HL-60/S4 treated with retinoic acid at 250 ng/mL for 4 days and 3 days (cell line): ENCODE measurements around the gene SUFU.

ENCODE experiments used
- in situ Hi-C: fragments of 300-500 bp; cut with MboI; formaldehyde crosslinking; loops from 2 replicates; pipeline ENCODE4 v1.7.0; 2022; ENCODE audit warnings: low sequenced_read_pairs

SUFU gene

GRCh38 chr10:102588875-102589274, 85.1 kb downstream of the SUFU start:
- in situ Hi-C loops = loop anchor here (25.0 kb wide), 1 partner anchor 352 kb away; the partner anchor contains the start of genes ELOVL3, GBF1 and PITX3

GRCh38 chr10:102593074-102593803, 89.5 kb downstream of the SUFU start:
- in situ Hi-C loops = loop anchor here (25.0 kb wide), 1 partner anchor 356 kb away; the partner anchor contains the start of genes ELOVL3, GBF1 and PITX3

GRCh38 chr10:102593804-102594079, 90.0 kb downstream of the SUFU start:
- in situ Hi-C loops = loop anchor here (25.0 kb wide), 1 partner anchor 356 kb away; the partner anchor contains the start of genes ELOVL3, GBF1 and PITX3

GRCh38 chr10:102595293-102595692, 91.5 kb downstream of the SUFU start:
- in situ Hi-C loops = loop anchor here (25.0 kb wide), 1 partner anchor 358 kb away; the partner anchor contains the start of genes ELOVL3, GBF1 and PITX3

- in situ Hi-C loops = loop anchor here (25.0 kb wide), 1 partner anchor 359 kb away; the partner anchor contains the start of genes ELOVL3, GBF1 and PITX3
These were observed 92.1 kb downstream of the SUFU start for GRCh38 chr10:102595897-102596296.

- in situ Hi-C loops = loop anchor here (25.0 kb wide), 1 partner anchor 359 kb away; the partner anchor contains the start of genes ELOVL3, GBF1 and PITX3
These were observed 92.8 kb downstream of the SUFU start for GRCh38 chr10:102596506-102596971.

GRCh38 chr10:102597131-102597991, 93.6 kb downstream of the SUFU start:
- in situ Hi-C loops = loop anchor here (25.0 kb wide), 1 partner anchor 360 kb away; the partner anchor contains the start of genes ELOVL3, GBF1 and PITX3

- in situ Hi-C loops = loop anchor here (25.0 kb wide), 1 partner anchor 361 kb away; the partner anchor contains the start of genes ELOVL3, GBF1 and PITX3
These were observed 94.5 kb downstream of the SUFU start for GRCh38 chr10:102598243-102598642.

GRCh38 chr10:102599565-102600327, 96.0 kb downstream of the SUFU start:
- in situ Hi-C loops = loop anchor here (25.0 kb wide), 1 partner anchor 362 kb away; the partner anchor contains the start of genes ELOVL3, GBF1 and PITX3

- in situ Hi-C loops = no loop called here
These were observed 97.0 kb downstream of the SUFU start for GRCh38 chr10:102600816-102601215.

- in situ Hi-C loops = no loop called here
These were observed 97.9 kb downstream of the SUFU start for GRCh38 chr10:102601639-102602038.

GRCh38 chr10:102602272-102603045, 98.7 kb downstream of the SUFU start:
- in situ Hi-C loops = no loop called here

GRCh38 chr10:102603946-102604345, 100.2 kb downstream of the SUFU start:
- in situ Hi-C loops = no loop called here

GRCh38 chr10:102604439-102604841, 100.7 kb downstream of the SUFU start:
- in situ Hi-C loops = no loop called here

GRCh38 chr10:102605712-102606111, 101.9 kb downstream of the SUFU start:
- in situ Hi-C loops = no loop called here

GRCh38 chr10:102608487-102608886, 104.7 kb downstream of the SUFU start:
- in situ Hi-C loops = no loop called here

GRCh38 chr10:102610441-102610887, 106.7 kb downstream of the SUFU start:
- in situ Hi-C loops = no loop called here

- in situ Hi-C loops = no loop called here
These were observed 107.8 kb downstream of the SUFU start for GRCh38 chr10:102611514-102612087.

GRCh38 chr10:102612964-102613275, 109.1 kb downstream of the SUFU start:
- in situ Hi-C loops = no loop called here
